Mucosa of descending colon (tissue), 3 donors: ENCODE measurements around the gene RNF212B. TPM values are rescaled to one million over a fixed set of nuclear protein-coding genes. Genes with fewer than 3 reads are reported as not detected.

Experiments
- ATAC-seq: fragments of 200-7000 bp; cut with Tn5 transposase; one replicate; pipeline ENCODE4 v1.9.1; 2020; ENCODE audit warnings: mild to moderate bottlenecking, moderate library complexity
- DNase-seq, 3 donors: peaks; one replicate each; pipeline ENCODE4 v3.0.0-alpha.2; 2020
- H3K36me3 ChIP-seq: fragments of 200-600 bp; one replicate; pipeline ENCODE4 v1.8.0; 2021; ENCODE audit warnings: low read depth, mild to moderate bottlenecking
- H3K4me1 ChIP-seq: fragments of 200-600 bp; one replicate; pipeline ENCODE4 v1.8.0; 2021; ENCODE audit warnings: low read depth, mild to moderate bottlenecking
- H3K4me3 ChIP-seq: fragments of 200-600 bp; one replicate; pipeline ENCODE4 v1.8.0; 2021; ENCODE audit warnings: mild to moderate bottlenecking
- H3K9me3 ChIP-seq: fragments of 200-600 bp; one replicate; pipeline ENCODE4 v1.8.0; 2021; ENCODE audit warnings: mild to moderate bottlenecking
- CTCF ChIP-seq: fragments of 200-600 bp; IDR thresholded peaks from one replicate; pipeline ENCODE4 v1.8.0; 2022; ENCODE audit warnings: antibody characterized with exemption, mild to moderate bottlenecking
- intact Hi-C, 2 donors: fragments of 100-400 bp; cut with DNase I in 1 of 2; cut with micrococcal nuclease in 1 of 2; formaldehyde crosslinking; loops; one replicate each; pipeline versions ENCODE4 v1.11.0 to v1.11.1; 2022; cut with DNase I, micrococcal nuclease
- total RNA-seq, 3 donors: library from RNA; stranded (reverse); fragmentation: NEBNext Ultra II Directional in 2 of 3; extraction: Animal tissue kit (Norgen Biotek cat#: 25700) in 2 of 3; gene quantifications; one replicate each; pipeline versions ENCODE4 v1.2.1 to v1.2.4, GENCODE V29; 2021 to 2023
- donor health status: DM: no; HTN: no; CAD: no; lungs with moderate emphysema.
- donor health status: DM: no; HTN: no; CAD: no.
- donor health status: DM: no; HTN: yes; CAD: no.

Gene RNF212B
- total RNA-seq, 3 donors from 2014 or later = not detected

GRCh38 chr14:23296012-23296777 lies 58.5 kb downstream of the RNF212B start:
- intact Hi-C loops = no loop called here
- Histone ChIP-seq H3K4me1 (peaks cover 10% of the 10 kb centered on the region), H3K9me3 (no peaks in the 10 kb centered on the region), H3K36me3 (no peaks in the 10 kb centered on the region), H3K4me3 (no peak overlapping the region)
- ATAC-seq = no peak
- DNase-seq = no peak
- TF ChIP-seq CTCF = no peak

GRCh38 chr14:23297096-23297495 lies 59.4 kb downstream of the RNF212B start:
- no peak for TF ChIP-seq CTCF

GRCh38 chr14:23297611-23298277 lies 60.0 kb downstream of the RNF212B start:
- Histone ChIP-seq H3K9me3 (no peaks in the 10 kb centered on the region), H3K36me3 (no peaks in the 10 kb centered on the region), H3K4me3 (no peak overlapping the region), H3K4me1 (peaks cover 12% of the 10 kb centered on the region)
- intact Hi-C loops = no loop called here
- TF ChIP-seq CTCF = no peak
- DNase-seq (no peak), ATAC-seq (no peak)

More at GRCh38 chr14:23297096-23297495, 59.4 kb downstream of the RNF212B start:
- DNase-seq (no peak), ATAC-seq (no peak)
- H3K9me3 ChIP-seq = no peaks in the 10 kb centered on the region
- no peaks in the 10 kb centered on the region for H3K36me3 ChIP-seq
- peaks cover 10% of the 10 kb centered on the region for H3K4me1 ChIP-seq
- H3K4me3 ChIP-seq = no peak overlapping the region
- intact Hi-C loops = no loop called here

- ATAC-seq = no peak
- H3K4me1 ChIP-seq = peaks cover 17% of the 10 kb centered on the region
- DNase-seq = no peak
- H3K36me3 ChIP-seq = no peaks in the 10 kb centered on the region
- no peak overlapping the region for H3K4me3 ChIP-seq
- TF ChIP-seq CTCF = no peak
- intact Hi-C loops = no loop called here
- H3K9me3 ChIP-seq = no peaks in the 10 kb centered on the region
Measured at GRCh38 chr14:23299211-23299957, 61.6 kb downstream of the RNF212B start.

- Histone ChIP-seq H3K36me3 (no peaks in the 10 kb centered on the region), H3K4me1 (peaks cover 21% of the 10 kb centered on the region), H3K4me3 (no peak overlapping the region), H3K9me3 (no peaks in the 10 kb centered on the region)
- no peak for TF ChIP-seq CTCF
- DNase-seq (no peak), ATAC-seq (no peak)
- intact Hi-C loops = no loop called here
Measured at GRCh38 chr14:23299986-23300686, 62.4 kb downstream of the RNF212B start.
